IMR-90 (cell line): ENCODE measurements around the gene SLC35A4. TPM values are rescaled to one million over a fixed set of nuclear protein-coding genes. Genes with fewer than 3 reads are reported as not detected.

ENCODE experiments used
- ATAC-seq: fragments of 200-7000 bp; cut with Tn5 transposase; 2 replicates; pipeline ENCODE4 v1.9.1; 2020; ENCODE audit warnings: low read depth, mild to moderate bottlenecking, moderate library complexity
- BruUV-seq: library from RNA; stranded (reverse); fragments of 400-500 nt; replicated peaks from 2 replicates; lab custom pipeline; 2021; lab: Mats Ljungman, UMichigan
- CTCF ChIA-PET: fragments of 300-600 bp; formaldehyde crosslinking; extraction: SDS; loops from one replicate; lab custom pipeline; 2021; ENCODE audit warnings: antibody characterized with exemption; lab: Yijun Ruan, JAX
- POLR2A ChIA-PET: fragments of 300-600 bp; sonication (Branson Sonifier 250); formaldehyde crosslinking; loops from one replicate; lab custom pipeline; 2022; ENCODE audit warnings: antibody characterized with exemption; ENCODE audit not compliant: unreplicated experiment; lab: Charles Lee
- DNase-seq: peaks from one replicate; pipeline ENCODE4 v3.0.0; 2013
- H2AFZ ChIP-seq: replicated peaks from 2 replicates; pipeline ENCODE3; 2013; ENCODE audit warnings: low read length, mild to moderate bottlenecking; ENCODE audit not compliant: poor library complexity
- H2AK5ac ChIP-seq: 2 replicates; pipeline ENCODE4 v1.6.1; 2013; ENCODE audit warnings: low read depth, low read length, inconsistent platforms
- H2AK9ac ChIP-seq: replicated peaks from 2 replicates; pipeline ENCODE3; 2013; ENCODE audit warnings: mild to moderate bottlenecking, low read depth, low read length, moderate library complexity; ENCODE audit not compliant: poor library complexity
- H2BK120ac ChIP-seq: 2 replicates; pipeline ENCODE4 v1.6.1; 2013; ENCODE audit warnings: low read depth, low read length, inconsistent platforms
- H2BK15ac ChIP-seq: 3 replicates; pipeline ENCODE4 v1.6.1; 2013; ENCODE audit warnings: low read depth, low read length, inconsistent platforms
- H2BK20ac ChIP-seq: 2 replicates; pipeline ENCODE4 v1.6.1; 2013; ENCODE audit warnings: low read depth, mild to moderate bottlenecking, inconsistent platforms, low read length, moderate library complexity
- H2BK5ac ChIP-seq: 2 replicates; pipeline ENCODE4 v1.6.1; 2013; ENCODE audit warnings: mild to moderate bottlenecking, low read depth, low read length, inconsistent platforms; ENCODE audit not compliant: poor library complexity, severe bottlenecking
- H3K14ac ChIP-seq: replicated peaks from 2 replicates; pipeline ENCODE4 v1.6.1; 2013; ENCODE audit warnings: low read depth, low read length, inconsistent platforms
- H3K18ac ChIP-seq: 2 replicates; pipeline ENCODE4 v1.6.1; 2013; ENCODE audit warnings: low read depth, low read length, control low read depth
- H3K23ac ChIP-seq: 2 replicates; pipeline ENCODE4 v1.6.1; 2013; ENCODE audit warnings: low read depth, low read length, inconsistent platforms
- H3K27ac ChIP-seq: 2 replicates; pipeline ENCODE4 v1.5.1; 2013; ENCODE audit warnings: mild to moderate bottlenecking, control low read depth, low read length; ENCODE audit not compliant: insufficient read depth
- H3K27me3 ChIP-seq: 2 replicates; pipeline ENCODE4 v1.6.1; 2013; ENCODE audit warnings: low read length; ENCODE audit not compliant: control insufficient read depth, insufficient read depth
- H3K36me3 ChIP-seq: 2 replicates; pipeline ENCODE4 v1.6.1; 2013; ENCODE audit warnings: low read length, mixed read lengths; ENCODE audit not compliant: control insufficient read depth, insufficient read depth
- H3K4ac ChIP-seq: 2 replicates; pipeline ENCODE4 v1.6.1; 2013; ENCODE audit warnings: low read depth, low read length, inconsistent platforms
- H3K4me1 ChIP-seq: 2 replicates; pipeline ENCODE4 v1.6.1; 2013; ENCODE audit warnings: low read length, mixed read lengths; ENCODE audit not compliant: control insufficient read depth, insufficient read depth
- H3K4me2 ChIP-seq: 2 replicates; pipeline ENCODE4 v1.6.1; 2013; ENCODE audit warnings: low read depth, mild to moderate bottlenecking, control low read depth, low read length, moderate library complexity
- H3K4me3 ChIP-seq: 2 replicates; pipeline ENCODE4 v1.5.1; 2013; ENCODE audit warnings: low read depth, mild to moderate bottlenecking, control low read depth, low read length, moderate library complexity; ENCODE audit not compliant: insufficient read depth
- H3K56ac ChIP-seq: 2 replicates; pipeline ENCODE4 v1.6.1; 2013; ENCODE audit warnings: low read length, inconsistent platforms; ENCODE audit not compliant: insufficient read depth; ENCODE audit errors: extremely low read depth
- H3K79me1 ChIP-seq, 2 experiments: 2 replicates each; pipeline ENCODE4 v1.6.1; 2013; ENCODE audit warnings: low read length in 2 of 2, inconsistent platforms in 1 of 2, low read depth in 1 of 2
- H3K9ac ChIP-seq: 2 replicates; pipeline ENCODE4 v1.6.1; 2013; ENCODE audit warnings: low read depth, low read length, control low read depth
- H3K9me1 ChIP-seq: 2 replicates; pipeline ENCODE4 v1.6.1; 2013; ENCODE audit warnings: low read length, inconsistent platforms; ENCODE audit not compliant: insufficient read depth
- H3K9me3 ChIP-seq: 2 replicates; pipeline ENCODE4 v1.6.1; 2013; ENCODE audit warnings: low read length; ENCODE audit not compliant: control insufficient read depth, insufficient read depth
- H4K20me1 ChIP-seq: 2 replicates; pipeline ENCODE4 v1.6.1; 2013; ENCODE audit warnings: low read length, inconsistent platforms; ENCODE audit not compliant: insufficient read depth
- H4K5ac ChIP-seq: 2 replicates; pipeline ENCODE4 v1.6.1; 2013; ENCODE audit warnings: mild to moderate bottlenecking, low read depth, low read length, control low read depth
- H4K8ac ChIP-seq, 2 experiments: 2 replicates each; pipeline ENCODE4 v1.6.1; 2013; ENCODE audit warnings: low read depth in 2 of 2, low read length in 2 of 2, control low read depth in 1 of 2, inconsistent platforms in 1 of 2
- H4K91ac ChIP-seq: 2 replicates; pipeline ENCODE4 v1.6.1; 2013; ENCODE audit warnings: low read depth, low read length, inconsistent platforms; ENCODE audit not compliant: insufficient read depth
- BHLHE40 ChIP-seq: fragments of 150-350 bp; IDR thresholded peaks from 2 replicates; pipeline ENCODE4 v1.6.1; 2016; ENCODE audit warnings: mild to moderate bottlenecking, low read depth, low read length
- CEBPB ChIP-seq: IDR thresholded peaks from 2 replicates; pipeline ENCODE4 v1.6.1; 2012; ENCODE audit warnings: low read depth, low read length, improper control_type of control experiment
- CHD1 ChIP-seq: IDR thresholded peaks from 2 replicates; pipeline ENCODE4 v1.6.1; 2012; ENCODE audit warnings: low read depth, low read length, improper control_type of control experiment
- ELK1 ChIP-seq: fragments of 150-350 bp; IDR thresholded peaks from 2 replicates; pipeline ENCODE4 v1.6.1; 2016; ENCODE audit warnings: low read depth, mild to moderate bottlenecking, low read length, moderate library complexity, borderline replicate concordance
- MAFK ChIP-seq: IDR thresholded peaks from 2 replicates; pipeline ENCODE4 v1.6.1; 2012; ENCODE audit warnings: low read depth, low read length, improper control_type of control experiment
- MAZ ChIP-seq: IDR thresholded peaks from 2 replicates; pipeline ENCODE4 v1.6.1; 2012; ENCODE audit warnings: low read depth, mild to moderate bottlenecking, low read length, improper control_type of control experiment, moderate library complexity, borderline replicate concordance
- MXI1 ChIP-seq: IDR thresholded peaks from 2 replicates; pipeline ENCODE4 v1.6.1; 2012; ENCODE audit warnings: low read depth, mild to moderate bottlenecking, low read length, moderate library complexity, borderline replicate concordance
- POLR2A ChIP-seq: IDR thresholded peaks from 2 replicates; pipeline ENCODE4 v1.6.1; 2012; ENCODE audit warnings: mild to moderate bottlenecking, low read depth, low read length
- RAD21 ChIP-seq: IDR thresholded peaks from 2 replicates; pipeline ENCODE4 v1.6.1; 2012; ENCODE audit warnings: low read length, improper control_type of control experiment
- RCOR1 ChIP-seq: IDR thresholded peaks from 2 replicates; pipeline ENCODE4 v1.6.1; 2012; ENCODE audit warnings: mild to moderate bottlenecking, low read length, improper control_type of control experiment; ENCODE audit not compliant: insufficient replicate concordance
- RFX5 ChIP-seq: IDR thresholded peaks from 2 replicates; pipeline ENCODE4 v1.8.0; 2012; ENCODE audit warnings: low read depth, mild to moderate bottlenecking, low read length, moderate library complexity
- SMC3 ChIP-seq: fragments of 150-350 bp; IDR thresholded peaks from 2 replicates; pipeline ENCODE4 v1.6.1; 2016; ENCODE audit warnings: low read depth, mild to moderate bottlenecking, antibody characterized with exemption, low read length, moderate library complexity
- WGBS, 2 experiments: methylation state at CpG; one replicate each; pipeline versions ENCODE4 v1.1.5 to v1.1.7; 2013; ENCODE audit warnings: missing lambda C conversion rate in 2 of 2; ENCODE audit not compliant: insufficient read length in 1 of 2; ENCODE audit errors: extremely low coverage in 2 of 2; 5-methylcytosine and 5-hydroxymethylcytosine counted together
- dilution Hi-C: fragments of 300-500 bp; cut with HindIII; formaldehyde crosslinking; loops from one replicate; pipeline ENCODE4 v1.14.3; 2018; ENCODE audit warnings: low sequenced_read_pairs; ENCODE audit not compliant: unreplicated experiment
- in situ Hi-C: fragments of 300-500 bp; cut with MboI; formaldehyde crosslinking; loops from 3 replicates; pipeline ENCODE4 v1.14.3; 2019; ENCODE audit warnings: low sequenced_read_pairs, inconsistent platforms, mixed read lengths
- intact Hi-C: fragments of 100-400 bp; cut with micrococcal nuclease; formaldehyde crosslinking; loops from 2 replicates; pipeline ENCODE4 v1.10.0; 2022
- polyA plus RNA-seq, 3 experiments: library from polyadenylated mRNA; depleted of rRNA; stranded (reverse); fragments of >200 nt; gene quantifications; 2 replicates each; pipeline ENCODE4 v1.2.3, GENCODE V29; 2012; ENCODE audit warnings: low replicate concordance in 1 of 3
- total RNA-seq: library from RNA; depleted of rRNA; stranded (reverse); fragments of >200 nt; gene quantifications from 2 replicates; pipeline ENCODE4 v1.2.3, GENCODE V29; 2012

SLC35A4 gene
- total and polyA plus RNA-seq, 2 of the 4 experiments (the other 2 are of a cell fraction): 19.2 to 66.4 TPM

DNA sequence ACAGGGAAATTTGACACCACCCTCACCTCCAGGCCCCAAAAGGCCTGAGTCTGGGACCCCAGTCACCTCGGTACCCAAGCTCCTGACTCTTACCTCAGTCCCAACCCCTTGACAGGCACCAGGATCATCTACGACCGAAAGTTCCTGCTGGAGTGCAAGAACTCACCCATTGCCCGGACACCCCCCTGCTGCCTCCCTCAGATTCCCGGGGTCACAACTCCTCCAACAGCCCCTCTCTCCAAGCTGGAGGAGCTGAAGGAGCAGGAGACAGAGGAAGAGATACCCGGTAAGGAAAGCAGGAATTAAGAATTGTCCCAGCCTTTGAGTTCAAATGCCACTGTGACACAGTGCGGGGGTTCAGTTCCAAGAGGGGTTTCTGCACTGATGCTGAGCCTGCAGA is 15.8 kb upstream of the SLC35A4 start:
- Histone ChIP-seq H3K4me1 (peaks cover 14% of the 10 kb centered on the region), H3K4me3 (no peak overlapping the region), H3K4ac (no peak overlapping the region), H4K91ac (no peak overlapping the region), H3K27me3 (no peaks in the 10 kb centered on the region), H3K9me1 (0 out of 2 replicates have a peak, but pooled peaks cover 3% of the 10 kb centered on the region), H3K23ac (no peak overlapping the region), H3K4me2 (no peak overlapping the region), H2AK5ac (0 out of 2 replicates have a peak overlapping the region, but pooled peaks have one; percentile 20), H3K79me1 (peaks cover 7 to 63% of the 10 kb centered on the region in 2 experiments; a peak in 3 of 4 replicates), H2AFZ (no peak overlapping the region), H4K8ac (no peak overlapping the region), H4K20me1 (peaks cover 31% of the 10 kb centered on the region), H3K14ac (no peak overlapping the region), H3K9me3 (no peaks in the 10 kb centered on the region), H2AK9ac (no peak overlapping the region), H4K5ac (no peak overlapping the region), H3K27ac (no peak overlapping the region), H2BK20ac (no peak overlapping the region), H3K18ac (no peak overlapping the region), H3K56ac (no peak overlapping the region), H3K9ac (no peak overlapping the region), H2BK5ac (no peak overlapping the region), H2BK15ac (no peak overlapping the region), H2BK120ac (no peak overlapping the region), H3K36me3 (peaks cover 32% of the 10 kb centered on the region)
- DNase-seq (no peak), ATAC-seq (no peak)
- dilution Hi-C loops (no loop called here), in situ Hi-C loops (no loop called here), intact Hi-C loops (no loop called here)
- TF ChIP-seq BHLHE40 (no peak), SMC3 (no peak), CHD1 (no peak), MXI1 (no peak), POLR2A (no peak), ELK1 (no peak), RCOR1 (no peak), RAD21 (no peak), CEBPB (no peak), MAZ (no peak), MAFK (no peak), RFX5 (no peak)
- BruUV-seq: no TSS peak
- POLR2A ChIA-PET: no interaction called here
- WGBS, 2 experiments: no CpG with 5 or more reads among the region's 7 CpGs
- CTCF ChIA-PET: interaction anchor here (0.8 to 2.1 kb wide), 4 partner anchors 38 to 97 kb away, joined by 3 to 8 read pairs (median 3); partner anchors contain the start of gene CD14
